GM18861 (cell line): Measurements from ENCODE around the gene FAM193A.
"Not testable (repeated sequence)": the region's sequence is repeated elsewhere in the genome, so short reads cannot be mapped to it uniquely, and the experiment has no call there.

ENCODE experiments used
- ATAC-seq: cut with Tn5 transposase; IDR thresholded peaks from one replicate; pipeline ENCODE4 v1.9.1; 2021; ENCODE audit not compliant: unreplicated experiment

Gene FAM193A

GRCh38 chr4:2714918-2715317 lies 178.5 kb downstream of the FAM193A start:
- no peak for ATAC-seq

GRCh38 chr4:2715426-2715825 lies 179.0 kb downstream of the FAM193A start:
- no peak for ATAC-seq

GRCh38 chr4:2716236-2716635 lies 179.8 kb downstream of the FAM193A start:
- ATAC-seq, result no peak

GRCh38 chr4:2721586-2721985 lies 185.1 kb downstream of the FAM193A start:
- no peak for ATAC-seq

GRCh38 chr4:2722033-2722432 lies 185.6 kb downstream of the FAM193A start:
- ATAC-seq, result no peak

- no peak for ATAC-seq
Measured at GRCh38 chr4:2723751-2724150, 187.3 kb downstream of the FAM193A start.

GRCh38 chr4:2725380-2725779 lies 188.9 kb downstream of the FAM193A start:
- no peak for ATAC-seq

- not testable (repeated sequence) for ATAC-seq
Measured at GRCh38 chr4:2726881-2727280, 190.4 kb downstream of the FAM193A start.

GRCh38 chr4:2728221-2728620 lies 191.8 kb downstream of the FAM193A start:
- ATAC-seq, result no peak

- no peak for ATAC-seq
Measured at GRCh38 chr4:2728806-2729532, 192.5 kb downstream of the FAM193A start.

- no peak for ATAC-seq
Measured at GRCh38 chr4:2729533-2729875, 193.1 kb downstream of the FAM193A start.

GRCh38 chr4:2731907-2732317 lies 195.5 kb downstream of the FAM193A start:
- ATAC-seq, result no peak

GRCh38 chr4:2732526-2732925 lies 196.1 kb downstream of the FAM193A start:
- no peak for ATAC-seq

GRCh38 chr4:2733001-2733843 lies 196.8 kb downstream of the FAM193A start:
- no peak for ATAC-seq

- ATAC-seq, result no peak
Measured at GRCh38 chr4:2733844-2734574, 197.6 kb downstream of the FAM193A start.

- ATAC-seq, result no peak
Measured at GRCh38 chr4:2734612-2735011, 198.2 kb downstream of the FAM193A start.

GRCh38 chr4:2735869-2736268 lies 199.4 kb downstream of the FAM193A start:
- ATAC-seq, result no peak

- not testable (repeated sequence) for ATAC-seq
Measured at GRCh38 chr4:2738296-2738695, 201.8 kb downstream of the FAM193A start.

- no peak for ATAC-seq
Measured at GRCh38 chr4:2741626-2742025, 205.2 kb downstream of the FAM193A start.

GRCh38 chr4:2742081-2742822 lies 205.8 kb downstream of the FAM193A start:
- no peak for ATAC-seq
